HG02970 (cell line): Measurements from ENCODE around the gene XPR1.

Experiments used
- ATAC-seq: cut with Tn5 transposase; IDR thresholded peaks from one replicate; pipeline ENCODE4 v1.9.1; 2021; ENCODE audit warnings: mild to moderate bottlenecking, moderate library complexity, moderate number of reproducible peaks; ENCODE audit not compliant: unreplicated experiment, low FRiP score

The XPR1 gene

DNA sequence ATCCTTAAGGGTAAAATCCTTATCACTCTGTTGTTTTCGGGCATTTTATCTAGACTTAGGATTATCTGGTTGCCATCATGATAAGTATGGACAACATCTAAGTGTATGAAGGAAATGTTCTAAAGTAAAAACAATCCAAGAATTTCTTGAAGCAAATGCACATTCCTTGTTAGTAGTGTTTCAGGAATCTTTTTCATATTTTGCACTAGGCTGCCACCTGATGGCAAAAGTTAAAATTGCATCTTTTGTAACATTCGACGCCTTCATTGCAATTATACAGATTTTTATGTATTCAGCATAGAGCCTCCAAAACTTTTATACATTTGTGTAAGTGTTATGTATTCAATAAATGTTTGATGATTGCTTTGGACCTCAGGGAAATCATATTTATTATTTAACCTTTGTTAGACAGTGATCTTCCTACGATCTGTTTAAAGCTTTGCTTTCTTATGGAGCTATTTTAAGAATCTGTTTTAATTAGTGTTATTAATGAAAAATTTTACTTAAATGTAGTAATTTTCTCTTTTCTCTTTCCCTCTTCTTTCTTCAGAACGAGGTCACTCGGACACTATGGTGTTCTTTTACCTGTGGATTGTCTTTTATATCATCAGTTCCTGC lies 231.4 kb downstream of the XPR1 start:
- ATAC-seq: no peak

DNA sequence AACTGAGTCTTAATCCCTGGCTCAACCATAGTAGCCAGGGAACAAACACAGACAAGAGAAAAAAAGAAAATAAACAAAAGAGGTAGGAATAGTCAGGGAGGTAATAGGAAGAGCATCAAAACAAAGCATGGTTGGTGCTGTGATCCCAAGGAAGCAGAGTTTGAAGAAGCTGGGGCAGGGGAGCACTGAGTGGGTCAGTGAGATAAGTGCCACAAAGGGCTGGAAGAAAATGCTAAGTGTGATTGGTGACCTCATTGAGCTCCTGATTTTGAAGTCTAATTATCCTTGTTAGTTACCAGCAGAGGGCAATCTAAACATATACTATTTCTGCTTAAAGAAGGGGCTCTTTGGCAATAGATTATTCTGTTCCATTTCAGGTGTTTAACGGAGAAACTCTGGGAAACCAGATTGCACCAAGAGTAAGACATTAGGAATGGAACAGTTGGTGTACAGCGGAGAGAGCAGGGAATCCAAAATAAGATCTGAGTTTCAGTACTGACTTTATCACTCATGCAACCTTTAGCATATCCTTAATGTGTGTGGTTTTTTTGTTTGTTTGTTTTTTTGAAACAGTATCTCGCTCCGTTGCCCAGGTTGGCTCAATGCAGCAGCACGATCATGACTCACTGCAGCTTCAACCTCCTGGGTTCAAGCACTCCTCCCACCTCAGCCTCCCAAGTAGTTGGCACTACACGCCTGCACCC lies 250.1 kb downstream of the XPR1 start:
- no peak for ATAC-seq

DNA sequence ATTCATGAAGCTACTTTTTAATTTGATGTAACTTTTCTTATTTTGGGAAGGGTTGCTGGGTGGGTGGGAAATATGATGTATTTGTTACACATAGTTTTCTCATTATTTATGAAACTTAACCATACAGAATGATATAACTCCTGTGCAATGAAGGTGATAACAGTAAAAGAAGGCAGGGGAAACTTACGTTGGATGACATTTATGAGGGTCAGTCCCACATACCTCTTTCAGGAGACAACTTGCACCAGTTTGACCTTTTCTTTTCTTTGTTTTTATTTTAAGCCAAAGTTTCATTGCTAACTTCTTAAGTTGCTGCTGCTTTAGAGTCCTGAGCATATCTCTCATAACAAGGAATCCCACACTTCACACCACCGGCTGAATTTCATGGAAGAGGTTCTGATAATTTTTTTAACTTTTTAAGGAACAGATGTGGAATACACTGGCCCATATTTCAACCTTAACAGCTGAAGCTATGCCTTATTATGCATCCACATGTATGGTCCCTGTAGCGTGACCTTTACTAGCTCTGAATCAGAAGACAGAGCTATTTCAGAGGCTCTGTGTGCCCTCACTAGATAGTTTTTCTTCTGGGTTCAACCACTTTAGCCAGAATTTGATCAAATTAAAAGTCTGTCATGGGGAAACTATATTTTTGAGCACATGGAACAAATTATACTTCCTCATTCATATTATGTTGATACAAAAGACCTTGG lies 252.9 kb downstream of the XPR1 start:
- no peak for ATAC-seq

DNA sequence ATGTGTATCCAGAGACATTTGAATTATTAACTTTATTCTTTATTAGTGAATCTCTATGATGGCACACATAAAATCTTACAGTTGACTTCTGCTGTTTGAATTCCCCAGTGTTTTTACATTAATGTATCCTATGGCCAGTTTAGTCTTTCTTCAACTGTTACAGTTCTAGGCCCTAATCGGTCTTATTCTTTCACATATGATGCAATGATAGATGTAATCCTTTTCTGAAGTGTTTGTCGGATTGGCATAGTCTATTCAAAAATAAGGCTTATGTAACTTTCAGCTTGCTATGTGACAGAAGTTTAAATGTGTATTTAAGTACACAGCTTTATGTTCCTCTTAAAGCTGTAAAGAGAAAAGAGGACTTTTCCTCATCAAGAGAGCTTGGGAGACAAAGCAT lies 254.5 kb downstream of the XPR1 start:
- no peak for ATAC-seq

DNA sequence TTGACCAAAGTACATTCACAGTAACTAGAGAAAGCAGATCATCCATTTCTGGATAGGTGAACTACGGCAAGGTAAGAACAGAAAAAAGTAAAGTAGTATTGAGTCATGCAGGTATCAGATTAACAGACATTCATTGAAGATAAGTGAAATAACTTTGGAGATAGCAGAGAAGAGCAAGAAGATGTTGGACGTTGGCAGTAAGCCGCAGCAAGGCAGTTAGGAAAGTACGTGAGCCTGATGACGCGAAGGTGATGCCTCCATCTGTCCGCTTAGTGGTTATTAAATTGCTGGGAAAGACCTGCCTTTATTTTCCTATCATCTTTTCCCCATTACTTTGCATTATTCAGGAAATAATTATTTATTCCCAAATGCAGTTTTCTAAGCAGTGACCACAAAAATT lies 256.0 kb downstream of the XPR1 start:
- no peak for ATAC-seq

DNA sequence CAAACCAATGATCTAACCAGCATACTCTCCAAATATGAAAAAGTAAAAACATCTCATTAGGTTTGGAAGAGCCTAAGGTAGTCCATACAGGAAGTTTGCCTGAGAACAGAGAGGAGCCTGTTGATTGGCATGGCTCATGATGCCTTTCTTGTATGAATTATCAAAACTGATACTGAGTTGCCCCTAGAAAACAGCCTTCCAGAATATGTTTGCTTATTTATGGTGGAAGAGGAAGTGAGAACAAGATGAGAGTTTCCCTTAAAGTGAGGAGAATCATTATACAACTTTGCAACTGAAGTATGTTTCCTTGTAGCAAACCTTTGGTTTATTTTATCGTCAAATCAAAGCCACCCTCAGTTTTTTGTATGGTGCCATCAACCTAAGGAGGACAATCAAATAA lies 257.0 kb downstream of the XPR1 start:
- ATAC-seq: no peak

DNA sequence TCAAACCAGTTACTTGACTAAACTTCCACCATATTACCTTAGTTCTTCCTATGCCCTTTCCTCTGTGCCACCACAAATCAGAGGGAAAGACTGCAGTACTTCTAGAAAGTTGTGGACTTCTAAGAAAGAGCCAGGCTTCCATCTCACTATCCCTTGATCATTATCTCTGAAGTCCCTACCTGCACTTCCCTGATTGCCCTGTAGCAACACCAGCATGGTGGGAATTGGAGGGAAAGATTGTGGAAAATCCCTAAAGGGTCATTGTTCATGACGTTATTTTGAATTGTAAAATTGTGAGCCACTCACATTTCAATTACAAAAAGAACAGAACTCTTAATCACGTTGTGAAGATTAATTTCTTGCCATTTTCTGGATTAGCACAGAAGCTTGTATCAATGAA lies 257.5 kb downstream of the XPR1 start:
- ATAC-seq: no peak

DNA sequence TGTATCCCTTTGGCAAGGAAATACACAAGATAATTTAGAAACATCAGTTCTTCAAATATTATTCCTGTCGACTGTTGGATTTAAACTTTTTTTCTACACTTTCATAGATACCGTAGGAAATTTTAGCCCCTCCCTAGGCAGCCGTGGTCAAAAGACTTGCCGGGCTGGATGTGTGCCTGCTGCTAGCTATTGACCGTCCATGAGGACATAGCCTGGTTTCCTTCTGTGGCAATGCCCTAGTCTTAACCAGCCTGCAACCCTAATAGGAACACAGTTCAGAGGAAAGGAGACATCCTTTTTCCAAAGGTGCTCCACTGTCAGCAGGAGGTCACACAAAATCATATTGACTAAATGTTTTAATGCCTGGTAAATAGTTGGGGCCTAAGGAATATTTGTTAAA lies 260.4 kb downstream of the XPR1 start:
- ATAC-seq: no peak

DNA sequence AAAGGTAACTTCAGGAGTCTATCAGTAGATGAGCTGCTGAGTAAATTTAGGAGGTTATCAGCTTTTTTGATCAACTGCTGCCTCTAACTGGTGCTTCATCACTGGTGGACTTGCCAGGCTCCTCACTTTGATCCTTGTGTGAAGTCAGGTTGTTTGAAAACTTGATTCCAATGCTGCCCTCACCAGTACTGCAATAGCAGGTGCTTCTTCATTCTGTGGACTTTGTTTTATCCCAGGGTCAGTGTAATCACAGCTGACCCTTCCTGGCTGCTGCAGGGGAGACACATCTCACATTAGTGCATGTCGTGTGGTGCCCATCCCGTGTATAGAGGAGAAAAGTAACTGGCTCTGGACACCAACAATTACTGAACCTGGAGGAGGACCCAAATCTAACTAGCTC lies 260.9 kb downstream of the XPR1 start:
- ATAC-seq: no peak

DNA sequence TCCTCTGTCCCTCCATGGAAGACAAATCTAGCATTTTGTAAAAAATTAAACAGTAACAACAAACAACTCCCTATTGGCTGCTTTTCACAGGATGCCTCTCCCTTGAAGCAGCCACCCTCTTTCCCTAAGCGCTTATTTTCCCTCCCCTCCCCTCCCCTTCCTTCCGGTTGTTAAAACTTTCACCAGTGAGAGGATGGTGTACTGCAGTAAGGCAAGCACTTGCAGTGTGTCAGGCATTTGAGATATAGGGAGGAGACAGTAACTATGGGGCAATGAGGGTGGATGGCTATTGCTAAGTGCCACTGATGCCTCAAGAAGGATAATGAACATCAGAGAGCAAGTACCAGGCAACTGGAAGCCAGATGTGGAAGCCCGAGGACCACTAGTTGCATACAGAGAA lies 261.8 kb downstream of the XPR1 start:
- no peak for ATAC-seq

DNA sequence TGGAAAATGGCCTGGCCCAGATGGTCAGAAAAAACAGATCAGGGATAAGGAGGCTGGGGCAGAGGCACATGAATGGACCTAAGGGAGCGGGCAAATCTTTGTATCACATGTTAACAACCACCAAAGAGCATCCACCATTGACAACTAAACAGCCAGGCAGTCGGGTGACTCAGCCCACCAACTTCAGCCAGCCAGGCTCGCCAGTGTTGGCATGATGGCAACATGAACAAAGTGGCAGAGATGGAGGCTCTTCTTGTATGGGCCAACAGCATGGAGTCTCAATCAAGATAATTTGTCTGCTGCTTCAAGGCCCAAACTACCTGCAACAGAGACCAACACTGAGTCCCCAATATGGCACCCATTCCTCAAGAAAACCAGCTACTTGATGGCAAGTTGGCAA lies 264.3 kb downstream of the XPR1 start:
- ATAC-seq: no peak

DNA sequence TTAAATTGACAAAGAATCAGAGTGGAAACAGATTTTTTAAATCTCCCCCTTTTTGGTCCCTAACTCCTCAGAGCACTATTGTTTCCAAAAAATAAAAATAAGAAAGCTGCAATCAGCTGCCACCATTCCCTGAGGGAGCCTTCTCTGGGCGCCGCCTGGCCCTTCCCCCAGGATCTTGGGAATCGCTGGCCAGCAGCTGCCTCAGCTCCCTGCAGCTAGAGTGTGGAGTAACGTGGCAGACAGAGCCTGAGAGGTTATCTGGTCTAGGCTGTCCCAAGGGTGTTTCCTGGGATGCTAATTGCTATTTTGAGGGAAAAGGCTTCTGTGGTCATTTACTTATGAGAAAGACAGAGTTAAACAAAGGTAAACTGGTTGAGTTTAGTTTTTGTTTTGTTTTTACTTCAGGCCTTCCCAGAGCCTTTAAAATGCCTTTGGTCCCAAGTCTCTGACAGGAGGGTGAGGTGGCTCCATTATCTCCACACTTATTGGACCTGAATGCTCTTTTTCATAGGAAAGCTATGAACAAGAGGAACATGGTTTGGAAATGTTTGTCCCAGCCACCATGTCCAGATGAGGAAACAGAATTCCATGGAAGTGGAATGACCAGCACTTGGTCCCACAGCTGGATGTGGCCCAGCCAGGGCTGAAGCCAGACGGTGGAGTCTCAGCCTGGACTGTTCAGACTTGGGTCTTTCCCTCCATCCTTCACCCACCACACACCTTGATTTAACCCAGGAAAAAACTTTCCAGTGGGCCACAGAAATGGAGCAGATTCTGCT lies 266.8 kb downstream of the XPR1 start:
- no peak for ATAC-seq

DNA sequence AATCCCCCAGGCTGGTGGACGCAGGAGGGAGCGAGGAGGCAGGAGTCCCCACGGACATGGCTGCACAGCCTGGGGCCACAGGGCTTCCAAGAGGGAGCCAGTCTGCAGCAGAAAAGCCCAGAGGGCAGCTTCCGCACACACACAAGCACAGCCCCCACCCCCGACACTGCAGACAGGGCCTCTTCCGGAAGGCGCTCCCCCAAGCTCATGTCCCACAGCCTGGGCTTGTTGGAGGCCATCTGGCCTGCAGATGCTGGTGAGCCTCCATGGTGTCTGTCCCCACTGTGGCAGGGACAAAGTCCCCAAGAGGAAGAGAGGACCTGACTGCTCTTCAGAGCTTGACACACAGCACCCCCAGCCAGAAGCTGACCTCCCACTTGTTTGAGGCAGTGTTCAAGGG lies 267.4 kb downstream of the XPR1 start:
- ATAC-seq: no peak

DNA sequence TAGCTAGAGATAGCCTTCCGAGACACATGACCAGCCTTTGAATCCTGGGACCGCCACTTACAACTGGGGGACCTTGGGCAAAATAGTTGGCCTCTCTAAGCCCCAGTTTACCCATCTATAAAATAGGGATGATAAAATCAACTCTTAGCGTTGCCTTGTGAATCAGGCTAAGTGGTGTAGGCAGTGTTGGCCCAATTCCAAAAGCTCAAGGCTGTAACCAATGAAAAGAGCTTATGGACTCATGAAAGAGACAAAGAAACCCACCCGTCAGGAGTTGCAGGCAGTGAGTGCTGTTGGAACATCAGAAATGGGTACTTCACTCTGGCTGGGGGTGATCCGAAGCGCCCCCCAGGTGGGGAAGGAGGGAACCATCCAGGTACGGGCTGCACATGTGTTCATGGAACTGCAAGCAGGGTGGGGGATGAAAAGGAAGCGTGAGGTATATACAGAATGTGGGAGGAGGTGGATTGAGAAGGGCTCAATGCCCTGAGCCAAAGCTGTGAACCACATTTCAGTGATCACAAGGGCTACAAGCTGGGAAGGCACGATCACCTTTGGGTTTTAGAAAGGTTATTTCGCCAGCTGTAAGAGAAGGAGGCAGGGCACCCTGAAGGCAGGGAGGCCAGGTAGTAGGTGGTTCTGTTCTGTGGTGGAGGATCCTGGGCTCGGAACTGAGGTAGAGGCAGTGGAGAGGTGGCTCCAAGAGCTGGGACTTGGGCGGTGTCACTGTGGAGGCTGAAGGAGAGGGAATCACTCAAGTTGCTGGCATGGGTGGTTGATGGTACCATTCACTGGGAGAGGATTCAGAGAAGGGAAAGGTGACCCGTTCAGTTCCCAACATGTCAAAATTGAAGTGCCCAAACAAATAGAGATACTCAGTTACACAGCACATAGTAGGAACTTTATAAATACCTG lies 269.5 kb downstream of the XPR1 start:
- no peak for ATAC-seq

DNA sequence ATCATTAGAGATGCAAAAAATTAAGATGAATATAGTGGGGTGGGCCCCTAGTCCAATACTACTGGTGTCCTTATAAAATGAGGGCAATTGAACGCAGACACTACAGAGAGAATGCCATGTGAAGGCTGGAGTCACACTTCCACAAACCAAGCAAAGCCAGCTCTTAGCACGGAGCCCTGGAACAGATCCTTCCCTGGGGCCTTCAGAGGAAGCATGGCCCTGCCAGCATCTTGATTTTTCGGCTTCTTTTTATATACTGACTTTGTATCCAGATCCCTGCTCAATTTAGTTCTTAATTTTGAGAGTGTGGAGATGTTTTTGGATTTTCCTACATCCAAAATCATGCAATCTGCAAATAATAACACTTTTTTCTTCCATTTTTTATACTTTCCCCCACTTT lies 270.7 kb downstream of the XPR1 start:
- ATAC-seq: no peak

DNA sequence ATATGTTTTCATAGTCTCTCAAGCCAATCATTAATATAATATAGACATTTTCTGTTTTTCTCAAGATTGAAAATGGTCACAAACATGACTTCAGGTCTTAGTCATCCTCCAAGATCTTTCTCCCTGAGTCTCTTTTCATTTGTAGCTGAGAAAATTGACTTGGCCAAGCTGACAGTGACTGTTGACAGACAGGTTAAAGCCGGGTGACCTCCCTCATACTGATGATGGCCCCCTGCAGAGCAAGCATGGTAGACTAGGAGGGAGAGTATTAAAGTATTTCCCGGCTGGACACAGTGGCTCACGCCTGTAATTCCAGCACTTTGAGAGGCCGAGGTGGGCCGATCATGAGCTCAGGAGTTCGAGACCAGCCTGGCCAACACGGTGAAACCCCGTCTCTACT lies 274.1 kb downstream of the XPR1 start:
- no peak for ATAC-seq

DNA sequence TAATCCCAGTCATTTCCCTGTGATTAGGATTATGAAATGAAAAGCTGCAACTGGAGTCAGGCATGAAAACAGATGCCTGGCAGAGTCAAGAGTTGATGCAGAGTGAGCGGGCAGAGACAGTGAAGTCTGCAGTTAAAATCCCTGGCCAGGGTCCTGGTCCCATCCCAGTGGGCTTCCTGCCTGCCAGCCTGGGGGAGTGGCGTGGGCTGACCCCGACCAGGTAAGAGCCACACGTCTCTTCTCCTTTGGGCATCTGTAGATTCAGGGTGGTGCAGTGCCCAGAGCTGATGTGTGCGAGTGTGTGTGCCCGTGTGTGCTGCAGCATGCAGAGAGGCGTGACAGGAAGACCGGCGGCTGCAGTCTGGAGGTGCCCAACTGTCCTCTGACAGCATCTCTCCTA lies 274.7 kb downstream of the XPR1 start:
- ATAC-seq: no peak

DNA sequence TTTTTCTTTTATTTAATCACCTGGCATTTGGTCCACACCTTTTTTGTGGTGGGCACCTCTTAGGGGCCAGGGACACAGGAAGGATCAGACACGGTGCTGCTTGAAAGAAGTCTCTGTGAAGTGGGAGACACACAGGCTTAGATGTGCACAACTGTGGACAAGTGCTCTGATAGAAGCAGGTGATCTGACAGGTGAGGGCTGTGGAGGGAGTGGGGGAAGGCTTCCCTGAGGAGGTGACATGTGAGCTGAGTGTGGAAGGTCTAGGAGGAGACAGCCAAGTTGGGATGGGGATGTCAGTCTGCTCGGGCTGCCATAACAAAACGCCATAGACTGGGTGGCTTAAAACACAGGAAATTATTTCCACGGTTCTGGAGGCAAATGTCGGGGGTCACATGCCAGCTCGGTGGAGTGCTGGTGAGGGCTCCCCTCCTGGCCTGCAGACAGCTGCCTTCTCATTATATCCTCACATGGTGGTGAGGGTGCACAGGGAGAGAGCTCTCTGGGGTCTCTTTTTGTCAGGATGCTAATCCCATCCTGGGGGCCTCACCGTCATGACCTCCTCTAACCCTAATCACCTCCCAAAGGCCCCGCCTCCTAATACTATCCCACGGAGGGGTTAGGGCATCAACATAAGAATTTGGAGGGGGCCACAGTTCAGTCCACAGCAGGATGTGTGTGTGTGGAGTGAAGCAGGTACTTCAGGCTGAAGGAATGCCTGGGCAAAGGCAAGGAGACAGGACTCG lies 275.7 kb downstream of the XPR1 start:
- no peak for ATAC-seq

DNA sequence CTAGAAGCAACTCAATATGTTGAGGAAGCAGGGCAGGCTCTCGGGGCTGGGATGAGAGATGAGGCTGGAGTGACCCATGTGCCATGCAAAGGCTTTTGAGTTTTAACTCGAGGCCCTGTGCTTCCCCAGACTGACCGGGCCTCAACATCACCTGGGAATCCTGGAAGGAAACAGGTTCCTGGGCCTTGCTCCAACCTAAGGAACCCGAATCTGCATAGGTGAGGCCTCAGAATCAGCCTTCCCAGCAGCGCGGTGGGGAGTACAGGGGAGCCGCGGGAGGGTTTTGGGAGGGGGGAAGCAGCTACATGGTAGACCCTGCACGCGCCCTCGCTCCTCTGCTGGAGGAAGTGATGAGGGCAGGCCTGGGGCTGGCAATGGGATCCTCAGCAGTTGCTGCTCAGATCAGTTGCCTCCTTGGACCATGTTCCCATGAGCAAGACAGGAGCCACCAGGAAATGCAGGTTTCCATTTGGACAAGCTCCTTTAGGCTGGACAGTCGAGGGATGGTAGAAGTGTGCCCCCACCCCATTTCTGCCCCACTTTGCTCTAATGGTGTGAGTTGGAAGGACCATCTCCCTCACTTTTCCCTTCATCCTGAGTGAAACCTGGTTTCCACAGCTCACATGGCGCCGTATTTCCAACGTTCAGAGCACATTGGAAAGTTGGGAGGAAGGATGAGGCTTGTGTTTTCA lies 276.4 kb downstream of the XPR1 start:
- ATAC-seq: no peak
